GM21423 (cell line): Measurements from ENCODE around the gene ADGRL1.
"Not testable (repeated sequence)": the region's sequence is repeated elsewhere in the genome, so short reads cannot be mapped to it uniquely, and the experiment has no call there.

Experiments
- ATAC-seq: cut with Tn5 transposase; IDR thresholded peaks from one replicate; pipeline ENCODE4 v1.9.1; 2021; ENCODE audit warnings: mild to moderate bottlenecking, moderate library complexity; ENCODE audit not compliant: unreplicated experiment

Gene ADGRL1

GRCh38 chr19:14218620-14219330 is 12.8 kb upstream of the ADGRL1 start:
- ATAC-seq, result no peak

- not testable (repeated sequence) for ATAC-seq
Measured at GRCh38 chr19:14217886-14218285, 11.9 kb upstream of the ADGRL1 start.

GRCh38 chr19:14214580-14214979 is 8.6 kb upstream of the ADGRL1 start:
- no peak for ATAC-seq

GRCh38 chr19:14210182-14210581 is 4.2 kb upstream of the ADGRL1 start:
- not testable (repeated sequence) for ATAC-seq

- not testable (repeated sequence) for ATAC-seq
Measured at GRCh38 chr19:14209401-14209800, 3.4 kb upstream of the ADGRL1 start.

- ATAC-seq, result not testable (repeated sequence)
Measured at GRCh38 chr19:14208496-14208895, 2.5 kb upstream of the ADGRL1 start.

- ATAC-seq, result not testable (repeated sequence)
Measured at GRCh38 chr19:14207796-14208195, 1.8 kb upstream of the ADGRL1 start.

GRCh38 chr19:14206737-14207726 is 1.1 kb upstream of the ADGRL1 start:
- ATAC-seq, result not testable (repeated sequence)

- ATAC-seq, result not testable (repeated sequence)
Measured at GRCh38 chr19:14206308-14206707, 339 bp upstream of the ADGRL1 start.

GRCh38 chr19:14204676-14205451 is 1.1 kb downstream of the ADGRL1 start:
- ATAC-seq, result not testable (repeated sequence)

- ATAC-seq, result not testable (repeated sequence)
Measured at GRCh38 chr19:14204219-14204618, 1.8 kb downstream of the ADGRL1 start.

GRCh38 chr19:14203788-14204187 is 2.2 kb downstream of the ADGRL1 start:
- not testable (repeated sequence) for ATAC-seq

GRCh38 chr19:14203177-14203576 is 2.8 kb downstream of the ADGRL1 start:
- ATAC-seq, result no peak

- not testable (repeated sequence) for ATAC-seq
Measured at GRCh38 chr19:14201481-14201880, 4.5 kb downstream of the ADGRL1 start.

- ATAC-seq, result not testable (repeated sequence)
Measured at GRCh38 chr19:14200147-14200841, 5.7 kb downstream of the ADGRL1 start.

GRCh38 chr19:14198384-14199376 is 7.3 kb downstream of the ADGRL1 start:
- ATAC-seq, result no peak

- no peak for ATAC-seq
Measured at GRCh38 chr19:14197882-14198281, 8.1 kb downstream of the ADGRL1 start.

- not testable (repeated sequence) for ATAC-seq
Measured at GRCh38 chr19:14197288-14197687, 8.7 kb downstream of the ADGRL1 start.

- not testable (repeated sequence) for ATAC-seq
Measured at GRCh38 chr19:14196105-14196504, 9.9 kb downstream of the ADGRL1 start.
